Measurements from ENCODE around the gene IGF1R. TPM values are rescaled to one million over a fixed set of nuclear protein-coding genes. Genes with fewer than 3 reads are reported as not detected.

The IGF1R gene
- total RNA-seq, 1 donor from 2014 or later: 85.9 TPM

GRCh38 chr15:98824595-98824994, 176.3 kb downstream of the IGF1R start:
- intact Hi-C loops (cut with DNase I): loop anchor here (1.0 kb wide), 1 partner anchor 47 kb away; no protein-coding TSS in a partner anchor
- DNase-seq (ENCODE audit: low spot score) (no peak), ATAC-seq (no peak)

GRCh38 chr15:98826658-98827057, 178.3 kb downstream of the IGF1R start:
- DNase-seq (ENCODE audit: low spot score) (no peak), ATAC-seq (no peak)
- intact Hi-C loops (cut with DNase I): no loop called here

- intact Hi-C loops (cut with DNase I): no loop called here
- ATAC-seq (no peak), DNase-seq (ENCODE audit: low spot score) (no peak)
Observed at GRCh38 chr15:98827217-98827616, 178.9 kb downstream of the IGF1R start.

- no peak for ATAC-seq
- DNase-seq (ENCODE audit: low spot score): no peak
- intact Hi-C loops (cut with DNase I): no loop called here
Observed at GRCh38 chr15:98830034-98830634, 181.8 kb downstream of the IGF1R start.

DNA sequence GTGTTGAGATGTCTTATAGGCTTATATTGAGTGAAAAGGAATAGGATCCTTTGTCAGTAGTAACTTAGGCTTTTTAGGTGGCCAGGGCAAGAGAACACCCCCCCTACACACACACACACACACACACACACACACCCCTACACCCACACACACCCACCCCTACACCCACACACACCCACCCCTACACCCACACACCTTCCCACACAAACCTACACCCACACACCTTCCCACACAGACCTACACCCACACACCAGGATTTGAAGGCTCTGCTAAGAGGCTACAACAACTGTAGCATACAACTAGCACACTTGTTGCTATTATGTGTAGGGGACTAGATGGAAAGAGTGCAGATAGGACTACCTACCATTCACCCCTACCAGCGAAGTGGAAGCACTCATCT, 186.6 kb downstream of the IGF1R start:
- no peak for ATAC-seq
- intact Hi-C loops (cut with DNase I): no loop called here
- no peak for DNase-seq (ENCODE audit: low spot score)

- intact Hi-C loops (cut with DNase I): no loop called here
- DNase-seq (ENCODE audit: low spot score): no peak
Observed at GRCh38 chr15:98835876-98836275, 187.5 kb downstream of the IGF1R start.

GRCh38 chr15:98838387-98839259, 190.3 kb downstream of the IGF1R start:
- no peak for ATAC-seq
- intact Hi-C loops (cut with DNase I): no loop called here
- no peak for DNase-seq (ENCODE audit: low spot score)

More at GRCh38 chr15:98835876-98836275, 187.5 kb downstream of the IGF1R start:
- ATAC-seq: peak; percentile 49

DNA sequence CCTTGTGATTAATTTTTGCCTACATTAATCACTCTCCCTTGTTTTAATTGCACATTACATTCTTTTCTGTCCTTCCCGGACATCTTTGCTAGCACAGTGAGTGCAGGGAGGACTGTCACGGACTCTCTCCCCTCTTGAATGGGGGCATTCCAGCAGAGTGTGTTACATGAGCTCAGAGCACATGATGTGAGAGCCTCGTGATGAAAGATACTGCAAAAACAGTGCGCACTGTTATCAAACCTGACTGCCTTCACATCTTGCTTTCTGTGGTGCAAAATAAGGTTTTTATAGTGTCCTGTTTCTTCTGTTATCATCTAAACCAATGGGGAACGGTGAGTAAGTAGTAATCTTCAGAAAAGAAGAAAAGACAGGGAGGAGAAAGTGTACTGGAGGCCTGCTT, 191.7 kb downstream of the IGF1R start:
- DNase-seq (ENCODE audit: low spot score) (no peak), ATAC-seq (no peak)
- intact Hi-C loops (cut with DNase I): no loop called here

- ATAC-seq (peak; percentile 34), DNase-seq (ENCODE audit: low spot score) (no peak)
- intact Hi-C loops (cut with DNase I): no loop called here
Observed at GRCh38 chr15:98841419-98841970, 193.2 kb downstream of the IGF1R start.

DNA sequence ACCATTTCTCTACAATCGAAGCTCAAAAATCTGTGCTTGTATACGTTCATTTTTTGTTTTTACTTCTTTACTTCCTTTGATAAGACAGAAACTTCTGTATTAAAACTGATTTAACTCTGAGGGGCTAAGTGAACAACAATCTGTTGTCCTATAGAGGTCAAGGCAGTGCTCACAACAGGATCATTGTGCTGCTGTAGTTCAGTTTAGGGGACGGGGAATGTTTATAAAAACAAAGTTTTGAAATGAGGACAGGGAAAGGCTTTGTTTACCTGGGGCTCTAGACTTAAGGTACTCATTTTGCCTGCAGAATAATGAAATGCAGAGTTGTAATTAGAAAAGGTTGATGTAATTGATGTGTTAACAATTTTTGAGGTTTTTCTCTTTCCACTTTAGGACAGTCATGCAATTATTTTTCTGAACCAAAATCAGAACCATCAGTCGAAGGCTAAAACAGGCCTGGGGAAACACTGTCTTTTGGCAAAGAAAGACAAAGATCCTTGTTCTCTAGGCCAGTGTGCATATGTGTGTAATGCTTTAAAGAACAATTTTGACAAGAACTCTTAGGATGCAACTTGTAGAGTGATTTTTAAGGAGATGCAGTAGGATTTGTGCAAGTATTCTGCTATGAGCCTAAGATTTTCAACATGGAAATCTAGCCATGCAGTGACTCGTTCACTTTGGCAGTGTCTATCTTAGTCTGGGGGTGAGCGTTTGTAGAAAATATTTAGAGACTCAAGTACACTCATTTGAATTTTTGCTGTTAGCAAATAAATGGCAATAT, 194.0 kb downstream of the IGF1R start:
- no peak for DNase-seq (ENCODE audit: low spot score)
- peak; percentile 40 for ATAC-seq
- intact Hi-C loops (cut with DNase I): no loop called here

DNA sequence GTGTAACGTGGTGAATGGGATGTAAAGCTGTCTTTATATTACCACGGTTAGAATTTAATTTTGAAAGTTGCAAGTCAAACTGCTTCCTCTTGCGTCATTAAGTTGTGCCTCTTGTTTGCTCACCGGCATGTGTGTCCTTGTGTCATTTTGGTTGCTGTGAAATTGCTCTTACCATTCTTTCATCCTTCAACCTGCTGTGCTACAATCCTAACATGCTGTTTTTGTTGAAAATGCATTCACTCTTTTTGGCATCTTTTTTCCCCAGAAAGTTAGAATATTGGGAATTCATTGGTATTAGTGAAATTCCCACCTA, 194.6 kb downstream of the IGF1R start:
- no peak for DNase-seq (ENCODE audit: low spot score)
- ATAC-seq: no peak
- intact Hi-C loops (cut with DNase I): no loop called here

DNA sequence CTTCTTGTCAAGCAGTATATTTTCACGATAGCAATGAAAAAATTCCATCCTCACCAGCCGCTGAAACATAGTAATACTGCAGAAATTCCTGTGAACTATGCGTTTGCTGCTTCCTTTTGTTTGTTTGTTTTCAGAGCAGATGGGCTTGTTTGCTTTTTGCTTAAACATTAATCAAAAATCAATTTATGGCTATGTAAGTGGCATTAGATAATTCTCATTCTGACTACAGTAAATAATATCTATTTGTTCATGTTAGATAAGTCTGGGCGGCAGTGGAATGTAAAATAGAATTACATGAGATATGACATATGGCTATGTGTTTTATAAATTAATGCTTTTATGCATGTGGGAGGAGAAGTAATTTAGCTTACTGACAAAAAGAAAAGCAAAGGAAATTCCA, 195.5 kb downstream of the IGF1R start:
- no peak for ATAC-seq
- intact Hi-C loops (cut with DNase I): no loop called here
- no peak for DNase-seq (ENCODE audit: low spot score)

- intact Hi-C loops (cut with DNase I): no loop called here
- ATAC-seq: no peak
Observed at GRCh38 chr15:98844261-98844660, 195.9 kb downstream of the IGF1R start.

GRCh38 chr15:98845138-98845884, 197.0 kb downstream of the IGF1R start:
- intact Hi-C loops (cut with DNase I): no loop called here
- ATAC-seq (no peak), DNase-seq (ENCODE audit: low spot score) (no peak)

More at GRCh38 chr15:98844261-98844660, 195.9 kb downstream of the IGF1R start:
- no peak for DNase-seq (ENCODE audit: low spot score)

DNA sequence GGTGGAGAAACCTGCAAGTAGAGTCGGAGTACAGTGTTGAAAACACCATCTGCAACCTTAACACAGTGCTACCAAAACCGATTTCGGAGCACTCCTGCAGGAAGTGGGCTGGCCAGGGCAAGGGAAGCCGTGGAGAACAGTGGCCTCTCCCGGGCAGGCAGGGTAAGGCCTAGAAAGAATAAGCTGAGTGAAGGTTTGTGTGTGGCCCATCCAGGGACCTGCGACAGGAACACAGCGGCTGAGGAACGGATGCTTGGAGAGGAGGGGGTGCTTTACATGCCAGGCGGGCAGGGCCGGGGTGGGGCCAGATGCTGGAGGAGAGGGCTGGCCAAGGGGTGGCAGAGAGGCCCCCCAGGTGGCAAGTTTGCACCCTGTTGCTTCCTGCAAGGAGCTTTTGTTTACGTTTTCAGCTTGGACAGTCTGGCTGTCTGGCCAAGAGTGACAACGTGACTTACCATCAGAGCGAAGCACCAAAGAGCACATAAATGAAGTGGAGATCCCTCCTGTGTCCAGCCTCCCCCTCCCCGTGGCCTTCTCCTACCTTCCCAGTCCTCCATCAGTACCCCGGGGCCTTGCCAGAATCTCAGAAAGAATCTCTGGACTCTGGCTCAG, 202.7 kb downstream of the IGF1R start:
- intact Hi-C loops (cut with DNase I): no loop called here
- DNase-seq (ENCODE audit: low spot score): peak; percentile 85
- ATAC-seq: peak; percentile 73

DNA sequence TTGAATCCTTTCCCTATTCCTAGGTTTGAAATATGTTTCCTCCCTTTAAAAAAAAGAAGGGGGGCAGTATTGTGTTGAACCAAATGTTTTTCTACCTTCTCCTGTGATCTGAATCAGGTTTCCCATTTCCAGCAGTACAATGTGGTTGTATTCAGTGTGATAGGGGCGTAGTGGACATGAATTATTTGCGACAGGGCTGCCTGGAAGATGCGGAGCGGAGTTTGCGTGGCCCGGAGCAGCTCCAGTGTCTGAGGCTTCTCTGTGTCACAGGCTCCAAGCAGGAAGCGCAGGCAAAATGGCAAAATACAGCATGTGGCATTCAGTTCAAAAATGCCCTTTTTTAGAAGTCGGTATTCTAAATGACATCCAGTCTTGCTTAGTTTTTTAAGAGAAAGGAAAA, 204.8 kb downstream of the IGF1R start:
- ATAC-seq (peak; percentile 92), DNase-seq (ENCODE audit: low spot score) (peak; percentile 91)
- intact Hi-C loops (cut with DNase I): no loop called here

GRCh38 chr15:98853617-98854420, 205.5 kb downstream of the IGF1R start:
- intact Hi-C loops (cut with DNase I): no loop called here
- DNase-seq (ENCODE audit: low spot score) (no peak), ATAC-seq (no peak)

GRCh38 chr15:98854496-98854895, 206.2 kb downstream of the IGF1R start:
- ATAC-seq (no peak), DNase-seq (ENCODE audit: low spot score) (no peak)
- intact Hi-C loops (cut with DNase I): no loop called here

Data from sciatic nerve (tissue), 2 donors.